ENCODE results near the gene GRID1.

GRCh38 chr10:85615556-85615955, 751.0 kb downstream of the GRID1 start:
- TF ChIP-seq PCBP1 (IDR thresholded peaks at IDR 0.05; ENCODE audit: low read depth, low read length, poor library complexity, severe bottlenecking) (no peak), ARID2 (IDR thresholded peaks at IDR 0.05) (no peak), GABPA (tag; conservative IDR thresholded peaks at IDR 0.05; ENCODE audit: low read depth) (no peak), ZNF143 (CRISPR knock-in tag; IDR thresholded peaks at IDR 0.05) (no peak), ARID3B (CRISPR knock-in tag; IDR thresholded peaks at IDR 0.05; ENCODE audit: borderline replicate concordance) (no peak), ZSCAN29 (IDR thresholded peaks at IDR 0.05) (no peak), RBM39 (optimal IDR thresholded peaks at IDR 0.05; ENCODE audit: low read depth, low read length) (no peak)
